Measurements from ENCODE around the gene CCDC117. TPM values are rescaled to one million over a fixed set of nuclear protein-coding genes. Genes with fewer than 3 reads are reported as not detected.
A peak's percentile ranks its signal among the peaks of the same experiment; 100 is the strongest.

Gene CCDC117
- total and polyA plus RNA-seq, 8 donors: 7.1 to 28.6 (median 13.8) TPM

DNA sequence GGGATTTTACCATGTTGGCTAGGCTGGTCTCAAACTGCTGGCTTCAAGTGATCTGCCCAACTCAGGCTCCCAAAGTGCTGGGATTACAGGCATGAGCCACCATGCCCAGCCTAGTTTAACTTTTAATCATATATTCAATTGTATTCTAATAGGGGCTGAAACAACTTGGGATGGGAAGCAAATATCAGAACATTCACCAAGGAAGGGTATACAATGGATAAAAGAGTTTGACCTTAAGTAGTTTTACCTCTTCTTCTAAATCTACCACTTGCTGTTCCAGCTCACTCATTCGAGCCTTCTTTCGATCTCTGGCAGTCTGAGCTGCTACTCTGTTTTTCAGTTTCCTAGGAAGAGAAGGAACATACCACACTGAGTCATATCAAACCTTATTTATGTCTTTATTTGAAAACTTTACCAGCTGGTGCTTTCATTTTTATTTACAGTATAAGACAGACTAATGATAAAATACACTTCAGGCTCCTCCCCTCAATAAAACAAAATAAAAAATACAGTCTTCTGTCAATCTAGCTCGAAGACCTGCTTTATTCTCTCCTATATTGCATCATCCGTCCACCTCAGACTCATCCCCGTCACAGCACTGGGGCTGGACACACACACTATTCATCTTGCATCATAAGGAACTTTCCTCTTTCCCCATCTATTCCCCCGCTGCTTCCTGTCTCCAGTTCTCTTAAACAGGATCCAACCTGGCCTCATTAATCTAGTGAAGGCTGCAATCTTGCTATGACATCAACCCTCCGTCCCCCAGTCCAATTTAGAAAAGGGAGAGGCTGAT, 26.5 kb downstream of the CCDC117 start:
- Histone ChIP-seq H3K36me3 (peaks cover 45 to 47% (median 46%) of the 10 kb centered on the region in 4 donors), H3K9me3 (no peaks in the 10 kb centered on the region), H3K4me1 (peaks cover 48 to 79% (median 64%) of the 10 kb centered on the region in 4 donors), H3K27me3 (no peaks in the 10 kb centered on the region), H3K27ac (peak overlapping the region; percentile 100), H3K4me3 (peak overlapping the region; percentile 77 to 98 (median 87))
- intact Hi-C loops (cut with DNase I; ENCODE audit: low total_unique reads): no loop called here
- 0 to 2% (median 1%) methylated on average over 7 of the region's 7 CpGs for WGBS, 5 donors
- DNase-seq: peak in 1 of 2 donors; percentile 81
- TF ChIP-seq EP300 (IDR thresholded peaks at IDR 0.05) (no peak), POLR2A (IDR thresholded peaks at IDR 0.05) (no peak), POLR2AphosphoS5 (IDR thresholded peaks at IDR 0.05) (peak; percentile 47 to 86 (median 83))
- TF ChIP-seq, protein P1, sequence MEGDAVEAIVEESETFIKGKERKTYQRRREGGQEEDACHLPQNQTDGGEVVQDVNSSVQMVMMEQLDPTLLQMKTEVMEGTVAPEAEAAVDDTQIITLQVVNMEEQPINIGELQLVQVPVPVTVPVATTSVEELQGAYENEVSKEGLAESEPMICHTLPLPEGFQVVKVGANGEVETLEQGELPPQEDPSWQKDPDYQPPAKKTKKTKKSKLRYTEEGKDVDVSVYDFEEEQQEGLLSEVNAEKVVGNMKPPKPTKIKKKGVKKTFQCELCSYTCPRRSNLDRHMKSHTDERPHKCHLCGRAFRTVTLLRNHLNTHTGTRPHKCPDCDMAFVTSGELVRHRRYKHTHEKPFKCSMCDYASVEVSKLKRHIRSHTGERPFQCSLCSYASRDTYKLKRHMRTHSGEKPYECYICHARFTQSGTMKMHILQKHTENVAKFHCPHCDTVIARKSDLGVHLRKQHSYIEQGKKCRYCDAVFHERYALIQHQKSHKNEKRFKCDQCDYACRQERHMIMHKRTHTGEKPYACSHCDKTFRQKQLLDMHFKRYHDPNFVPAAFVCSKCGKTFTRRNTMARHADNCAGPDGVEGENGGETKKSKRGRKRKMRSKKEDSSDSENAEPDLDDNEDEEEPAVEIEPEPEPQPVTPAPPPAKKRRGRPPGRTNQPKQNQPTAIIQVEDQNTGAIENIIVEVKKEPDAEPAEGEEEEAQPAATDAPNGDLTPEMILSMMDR (IDR thresholded peaks at IDR 0.05): no peak

DNA sequence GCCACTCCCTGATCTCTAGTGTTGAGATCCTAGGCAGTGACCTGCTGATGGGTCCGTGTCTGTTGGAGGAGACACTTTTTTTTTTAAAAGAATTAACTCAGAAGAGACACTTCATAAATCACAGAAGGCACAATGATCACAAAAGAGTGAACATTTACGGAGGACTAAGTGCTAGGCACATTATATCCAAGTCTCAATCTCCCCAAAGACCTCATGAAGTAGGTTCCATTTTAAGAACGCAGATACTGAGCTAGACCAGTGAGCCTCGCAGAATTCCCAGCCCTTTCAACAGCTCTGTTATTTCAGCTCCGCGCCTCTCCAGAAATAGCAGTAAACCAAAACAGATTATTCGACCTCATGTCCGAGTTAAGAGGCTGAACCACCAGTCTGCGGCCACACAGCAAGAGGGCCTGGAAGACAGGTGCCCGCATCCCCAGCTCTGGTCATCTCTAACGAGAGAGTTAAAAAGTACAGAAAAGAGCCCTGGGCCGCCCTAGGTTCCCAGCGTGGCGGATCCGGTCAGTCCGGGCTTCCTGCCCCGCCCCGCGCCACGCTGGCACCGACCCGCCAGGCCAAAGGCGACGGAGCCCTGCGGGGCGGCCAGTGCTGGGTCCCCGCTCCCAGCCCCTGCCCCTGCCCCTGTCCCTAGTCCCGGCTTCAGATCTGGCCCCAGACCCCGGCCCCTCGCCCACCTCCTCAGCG, 27.3 kb downstream of the CCDC117 start:
- Histone ChIP-seq H3K4me1 (peaks cover 41 to 72% (median 56%) of the 10 kb centered on the region in 4 donors), H3K4me3 (peak overlapping the region; percentile 77 to 98 (median 87)), H3K27ac (peak overlapping the region; percentile 100), H3K9me3 (no peaks in the 10 kb centered on the region), H3K27me3 (no peaks in the 10 kb centered on the region), H3K36me3 (peaks cover 38 to 40% (median 38%) of the 10 kb centered on the region in 4 donors)
- intact Hi-C loops (cut with DNase I; ENCODE audit: low total_unique reads): no loop called here
- peak; percentile 72 to 87 for DNase-seq
- WGBS, 5 donors: 0 to 1% (median 1%) methylated on average over 11 to 31 of the region's 31 CpGs
- TF ChIP-seq, protein P1 (IDR thresholded peaks at IDR 0.05): no peak
- TF ChIP-seq POLR2A (IDR thresholded peaks at IDR 0.05): no peak
- no peak for TF ChIP-seq POLR2AphosphoS5 (IDR thresholded peaks at IDR 0.05)
- no peak for TF ChIP-seq EP300 (IDR thresholded peaks at IDR 0.05)

DNA sequence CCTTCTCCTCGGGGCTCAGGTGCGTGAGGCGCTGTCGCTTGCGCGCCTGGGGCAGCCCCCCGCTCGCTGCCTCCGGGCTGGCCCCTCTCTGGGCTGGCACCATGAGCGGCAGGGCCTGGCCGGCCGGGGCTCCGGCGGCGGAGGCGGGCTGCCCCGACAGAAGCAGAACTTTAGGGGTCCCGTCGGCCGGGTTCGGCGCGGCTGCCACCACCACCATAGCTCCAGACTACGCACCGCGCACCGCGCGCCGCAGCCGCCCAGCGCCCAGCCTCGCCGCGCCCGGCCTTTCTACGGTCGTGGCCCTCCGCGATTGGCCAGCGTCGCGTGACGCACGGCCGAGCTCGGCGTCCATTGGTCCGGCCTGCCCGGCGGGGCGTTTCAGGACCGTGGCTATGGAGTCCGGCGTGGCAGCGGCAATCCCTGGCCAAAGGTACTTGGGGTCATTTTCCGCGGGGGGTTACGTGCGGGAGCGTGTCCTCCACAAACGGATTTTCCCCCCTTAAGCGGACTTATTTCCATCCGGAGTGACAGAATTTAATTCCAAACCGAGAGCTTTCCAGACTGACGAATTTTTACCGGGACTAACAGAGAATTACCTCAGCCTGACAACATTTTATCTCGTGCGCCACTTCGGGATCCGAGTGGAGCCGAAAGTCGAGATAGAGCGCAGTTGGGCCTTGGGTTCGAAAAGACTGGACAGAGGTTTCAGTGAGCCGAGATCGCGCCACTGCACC, 28.0 kb downstream of the CCDC117 start, which contains the start of gene XBP1:
Gene XBP1, minus strand, starts transcription at position 262 of the 734 bp plus-strand sequence.
- Histone ChIP-seq H3K9me3 (no peaks in the 10 kb centered on the region), H3K4me1 (peaks cover 33 to 64% (median 51%) of the 10 kb centered on the region in 4 donors), H3K36me3 (peaks cover 31 to 32% (median 31%) of the 10 kb centered on the region in 4 donors), H3K4me3 (peak within 1 kb of the TSS; percentile 77 to 98 (median 87)), H3K27me3 (no peaks in the 10 kb centered on the region), H3K27ac (peak within 1 kb of the TSS; percentile 100)
- TF ChIP-seq EP300 (IDR thresholded peaks at IDR 0.05): no peak
- TF ChIP-seq POLR2A (IDR thresholded peaks at IDR 0.05): peak in 2 of 4 donors; percentile 79 to 90
- TF ChIP-seq POLR2AphosphoS5 (IDR thresholded peaks at IDR 0.05): peak; percentile 99 to 100 (median 100)
- TF ChIP-seq, protein P1 (IDR thresholded peaks at IDR 0.05): no peak
- intact Hi-C loops (cut with DNase I; ENCODE audit: low total_unique reads): no loop called here
- 0% methylated on average over 32 to 78 of the region's 78 CpGs for WGBS, 5 donors
- DNase-seq: peak; percentile 96 to 99
